Measurements from ENCODE around the gene ZNF292.
"Not testable (repeated sequence)": the region's sequence is repeated elsewhere in the genome, so short reads cannot be mapped to it uniquely, and the experiment has no call there.

Gene ZNF292

GRCh38 chr6:87281426-87281825 lies 126.1 kb downstream of the ZNF292 start:
- no peak for DNase-seq

DNA sequence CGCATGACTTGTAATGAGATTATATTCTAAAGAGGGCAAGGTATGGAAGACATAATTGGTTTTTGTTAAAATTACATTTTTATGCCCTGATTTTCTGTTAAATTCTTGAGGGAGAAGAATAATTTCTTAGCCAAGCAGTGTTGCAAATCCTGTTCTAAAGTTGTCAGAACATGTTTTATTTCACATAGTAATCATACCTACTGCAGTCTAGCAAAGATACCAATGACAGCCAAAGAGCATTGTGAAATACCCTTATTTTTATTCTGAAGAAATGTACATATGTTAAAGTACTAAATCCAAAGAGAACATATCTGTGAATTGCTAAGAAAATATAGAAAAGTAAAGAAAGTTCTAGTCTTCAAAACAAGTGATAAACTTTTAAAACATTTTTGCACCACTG lies 127.4 kb downstream of the ZNF292 start:
- DNase-seq, result no peak

GRCh38 chr6:87283461-87283860 lies 128.1 kb downstream of the ZNF292 start:
- DNase-seq, result no peak

GRCh38 chr6:87287251-87287650 lies 131.9 kb downstream of the ZNF292 start:
- no peak for DNase-seq

DNA sequence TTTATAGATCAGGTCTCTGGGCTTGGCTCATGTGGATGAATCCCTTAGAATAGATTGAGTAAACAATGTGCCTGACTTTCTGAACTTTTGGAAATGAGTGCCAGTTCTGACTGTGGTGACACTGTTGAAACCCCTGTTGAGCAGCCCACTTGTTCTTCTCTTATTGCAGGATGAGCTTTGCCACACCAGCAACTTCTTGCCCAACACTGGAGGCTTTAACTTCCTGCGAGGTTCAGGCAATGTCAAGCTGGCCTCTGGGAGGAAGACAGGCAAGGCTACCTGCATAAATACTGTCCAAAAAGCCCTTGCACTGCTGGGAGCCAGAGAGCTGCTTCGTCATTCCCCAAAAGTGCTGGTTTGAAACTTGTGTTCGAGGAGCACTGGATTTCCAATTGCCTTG lies 134.2 kb downstream of the ZNF292 start:
- DNase-seq, result no peak

- no peak for DNase-seq
Measured at GRCh38 chr6:87291883-87292282, 136.5 kb downstream of the ZNF292 start.

DNA sequence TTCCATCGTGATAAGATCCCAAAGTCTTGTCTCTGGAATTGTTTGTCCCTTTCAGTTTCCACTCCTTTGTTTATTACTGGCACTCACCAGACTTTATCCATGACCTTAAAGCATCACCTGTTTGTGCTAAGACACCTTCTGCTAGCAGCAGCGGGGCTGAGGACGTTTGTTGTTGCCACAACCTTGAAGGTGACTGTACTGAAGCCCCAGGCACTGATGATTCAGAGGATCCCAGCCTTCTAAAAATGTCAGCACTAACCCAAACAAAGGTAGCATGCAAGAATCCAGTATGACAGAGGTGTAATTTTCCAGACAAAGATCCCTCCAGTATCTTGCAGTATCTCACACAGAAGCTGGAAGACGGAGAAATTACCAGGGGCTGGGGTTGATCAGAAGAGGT lies 138.2 kb downstream of the ZNF292 start:
- no peak for DNase-seq

- no peak for DNase-seq
Measured at GRCh38 chr6:87297119-87297518, 141.8 kb downstream of the ZNF292 start.

GRCh38 chr6:87301277-87301676 lies 145.9 kb downstream of the ZNF292 start:
- not testable (repeated sequence) for DNase-seq

- no peak for DNase-seq
Measured at GRCh38 chr6:87308970-87309369, 153.6 kb downstream of the ZNF292 start.

GRCh38 chr6:87312860-87313259 lies 157.5 kb downstream of the ZNF292 start:
- no peak for DNase-seq

Measured in NCI-H446 (cell line).